Endothelial cell (in vitro differentiated cells): ENCODE results near the gene NFKB1. TPM values are rescaled to one million over a fixed set of nuclear protein-coding genes. Genes with fewer than 3 reads are reported as not detected.

Experiments
- DNase-seq: peaks from one replicate; pipeline ENCODE4 v3.0.0; 2021; ENCODE audit warnings: low spot score
- H3K27ac Mint-ChIP-seq: one replicate; pipeline ENCODE4 v1.8.0; 2021; ENCODE audit warnings: mixed read lengths, inconsistent platforms; ENCODE audit not compliant: unreplicated experiment
- H3K27me3 Mint-ChIP-seq: one replicate; pipeline ENCODE4 v1.8.0; 2021; ENCODE audit warnings: mild to moderate bottlenecking, moderate library complexity, mixed read lengths, inconsistent platforms; ENCODE audit not compliant: unreplicated experiment
- H3K36me3 Mint-ChIP-seq: one replicate; pipeline ENCODE4 v1.8.0; 2021; ENCODE audit warnings: mild to moderate bottlenecking, low read depth, mixed read lengths, inconsistent platforms; ENCODE audit not compliant: unreplicated experiment
- H3K4me1 Mint-ChIP-seq: one replicate; pipeline ENCODE4 v1.8.0; 2021; ENCODE audit warnings: mild to moderate bottlenecking, mixed read lengths, inconsistent platforms; ENCODE audit not compliant: unreplicated experiment
- H3K4me3 Mint-ChIP-seq: one replicate; pipeline ENCODE4 v1.8.0; 2021; ENCODE audit warnings: mild to moderate bottlenecking, mixed read lengths, inconsistent platforms; ENCODE audit not compliant: unreplicated experiment
- H3K9me3 Mint-ChIP-seq: one replicate; pipeline ENCODE4 v1.8.0; 2021; ENCODE audit warnings: mixed read lengths, inconsistent platforms; ENCODE audit not compliant: unreplicated experiment
- total RNA-seq: library from RNA; stranded (reverse); fragmentation: NEBNext Ultra II Directional; extraction: Animal tissue kit (Norgen Biotek cat#: 25700); gene quantifications from one replicate; pipeline ENCODE4 v1.2.1, GENCODE V29; 2021; ENCODE audit not compliant: unreplicated experiment
- TF ChIP-seq, protein P1 (sequence below): fragments of 200-600 bp; sonication (generic); IDR thresholded peaks from one replicate; pipeline ENCODE4 v1.5.0; 2021; ENCODE audit warnings: antibody characterized with exemption; ENCODE audit not compliant: unreplicated experiment

The NFKB1 gene
- total RNA-seq, 1 donor from 2014 or later: 26.0 TPM

DNA sequence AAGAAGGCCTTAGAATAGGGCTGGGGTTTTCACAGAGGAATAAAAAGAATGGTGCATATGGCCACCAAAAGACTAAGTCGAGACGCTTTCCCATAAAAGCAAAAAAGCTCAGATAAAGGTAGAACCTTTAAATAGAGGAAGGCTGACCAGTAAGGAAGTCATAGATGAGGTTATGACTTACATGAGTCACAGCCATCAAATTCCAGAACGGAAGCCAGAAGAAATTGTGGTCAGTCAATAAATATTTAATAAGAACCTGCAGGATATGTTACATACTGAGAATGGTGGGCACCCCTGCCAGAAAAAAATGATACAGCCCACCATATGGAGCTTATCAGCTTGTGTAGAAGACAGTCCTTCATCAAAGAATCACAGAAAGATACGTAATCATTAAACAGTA is 139.5 kb downstream of the NFKB1 start:
- no peaks in the 10 kb centered on the region for H3K27me3 Mint-ChIP-seq
- H3K9me3 Mint-ChIP-seq: no peaks in the 10 kb centered on the region
- no peak overlapping the region for H3K4me3 Mint-ChIP-seq
- no peaks in the 10 kb centered on the region for H3K4me1 Mint-ChIP-seq
- H3K27ac Mint-ChIP-seq: no peak overlapping the region
- no peak for DNase-seq
- TF ChIP-seq, protein P1, sequence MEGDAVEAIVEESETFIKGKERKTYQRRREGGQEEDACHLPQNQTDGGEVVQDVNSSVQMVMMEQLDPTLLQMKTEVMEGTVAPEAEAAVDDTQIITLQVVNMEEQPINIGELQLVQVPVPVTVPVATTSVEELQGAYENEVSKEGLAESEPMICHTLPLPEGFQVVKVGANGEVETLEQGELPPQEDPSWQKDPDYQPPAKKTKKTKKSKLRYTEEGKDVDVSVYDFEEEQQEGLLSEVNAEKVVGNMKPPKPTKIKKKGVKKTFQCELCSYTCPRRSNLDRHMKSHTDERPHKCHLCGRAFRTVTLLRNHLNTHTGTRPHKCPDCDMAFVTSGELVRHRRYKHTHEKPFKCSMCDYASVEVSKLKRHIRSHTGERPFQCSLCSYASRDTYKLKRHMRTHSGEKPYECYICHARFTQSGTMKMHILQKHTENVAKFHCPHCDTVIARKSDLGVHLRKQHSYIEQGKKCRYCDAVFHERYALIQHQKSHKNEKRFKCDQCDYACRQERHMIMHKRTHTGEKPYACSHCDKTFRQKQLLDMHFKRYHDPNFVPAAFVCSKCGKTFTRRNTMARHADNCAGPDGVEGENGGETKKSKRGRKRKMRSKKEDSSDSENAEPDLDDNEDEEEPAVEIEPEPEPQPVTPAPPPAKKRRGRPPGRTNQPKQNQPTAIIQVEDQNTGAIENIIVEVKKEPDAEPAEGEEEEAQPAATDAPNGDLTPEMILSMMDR: no peak
- H3K36me3 Mint-ChIP-seq: peaks cover 4% of the 10 kb centered on the region

DNA sequence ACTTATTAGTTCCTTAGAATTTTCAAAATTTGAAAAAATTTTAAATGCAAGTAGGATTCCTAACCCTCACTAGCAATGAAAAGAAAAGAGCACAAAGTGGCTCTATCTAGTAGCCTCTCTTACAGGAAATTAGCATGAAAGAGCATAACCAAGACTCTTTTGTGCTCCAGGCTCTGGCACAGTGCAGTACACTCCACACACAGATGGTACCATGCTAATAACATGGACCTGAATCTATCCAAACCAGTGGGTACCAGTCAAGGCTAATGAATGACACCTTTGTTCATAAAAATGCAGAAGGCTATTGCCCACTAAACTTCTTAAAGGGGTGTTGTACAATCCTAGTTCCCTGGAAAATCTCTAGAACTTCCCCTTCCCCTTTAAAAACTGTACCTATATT is 140.6 kb downstream of the NFKB1 start:
- Mint-ChIP-seq H3K36me3 (peaks cover 4% of the 10 kb centered on the region), H3K27ac (no peak overlapping the region), H3K4me3 (no peak overlapping the region), H3K4me1 (no peaks in the 10 kb centered on the region), H3K27me3 (no peaks in the 10 kb centered on the region), H3K9me3 (no peaks in the 10 kb centered on the region)
- DNase-seq: no peak
- TF ChIP-seq, protein P1: no peak

DNA sequence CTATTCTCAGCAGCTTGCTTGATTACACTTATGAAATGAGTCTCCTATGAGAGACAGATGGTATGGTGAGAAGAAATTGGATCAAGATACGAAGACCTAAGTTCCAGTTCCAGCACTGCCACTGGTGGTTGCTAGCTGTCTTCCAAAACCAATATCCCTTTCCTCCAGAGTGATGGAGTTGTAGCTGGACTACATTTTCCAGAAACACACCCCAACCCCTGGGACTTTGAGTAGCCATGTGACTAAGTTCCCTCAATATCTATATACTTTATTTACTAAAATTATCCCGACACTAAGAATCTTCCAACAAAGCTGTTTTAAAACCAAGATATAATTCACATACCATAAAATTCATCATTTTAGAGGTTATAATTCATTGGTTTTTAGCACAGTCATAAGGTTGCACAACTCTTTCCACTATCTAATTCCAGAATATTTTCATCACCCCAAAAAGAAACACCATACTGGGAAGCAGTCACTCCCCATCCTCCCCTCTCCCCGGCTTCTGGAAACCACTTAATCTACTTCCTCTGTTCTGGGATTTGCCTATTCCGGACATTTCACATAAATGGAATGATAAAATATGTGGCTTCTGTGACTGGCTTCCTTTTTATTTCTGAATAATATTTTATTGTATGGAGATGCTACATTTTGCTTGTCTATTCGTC is 141.6 kb downstream of the NFKB1 start:
- no peaks in the 10 kb centered on the region for H3K9me3 Mint-ChIP-seq
- H3K4me3 Mint-ChIP-seq: no peak overlapping the region
- no peak for DNase-seq
- TF ChIP-seq, protein P1: no peak
- peaks cover 4% of the 10 kb centered on the region for H3K36me3 Mint-ChIP-seq
- no peak overlapping the region for H3K27ac Mint-ChIP-seq
- H3K27me3 Mint-ChIP-seq: no peaks in the 10 kb centered on the region
- H3K4me1 Mint-ChIP-seq: no peaks in the 10 kb centered on the region

DNA sequence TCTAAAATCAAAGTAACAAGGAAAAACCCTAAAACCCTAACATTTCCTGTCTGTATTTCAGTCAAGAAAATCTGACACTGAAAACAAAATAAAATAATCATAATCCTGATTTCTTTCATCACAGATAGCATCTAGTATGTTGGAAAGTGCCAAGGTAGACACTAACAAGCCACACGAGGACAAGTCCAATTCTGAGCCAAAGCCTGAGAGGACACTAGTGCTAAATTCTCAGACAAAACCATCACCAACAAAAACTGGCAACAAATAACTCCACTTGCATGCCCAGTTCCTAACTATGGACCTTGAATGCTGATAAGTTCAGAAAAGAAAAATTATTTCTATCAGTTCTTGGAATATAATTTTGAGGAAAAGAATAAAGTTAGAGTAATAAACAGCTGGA is 146.0 kb downstream of the NFKB1 start:
- H3K4me1 Mint-ChIP-seq: no peaks in the 10 kb centered on the region
- no peak for DNase-seq
- H3K9me3 Mint-ChIP-seq: no peaks in the 10 kb centered on the region
- no peak overlapping the region for H3K27ac Mint-ChIP-seq
- no peaks in the 10 kb centered on the region for H3K36me3 Mint-ChIP-seq
- no peaks in the 10 kb centered on the region for H3K27me3 Mint-ChIP-seq
- TF ChIP-seq, protein P1: no peak
- no peak overlapping the region for H3K4me3 Mint-ChIP-seq

DNA sequence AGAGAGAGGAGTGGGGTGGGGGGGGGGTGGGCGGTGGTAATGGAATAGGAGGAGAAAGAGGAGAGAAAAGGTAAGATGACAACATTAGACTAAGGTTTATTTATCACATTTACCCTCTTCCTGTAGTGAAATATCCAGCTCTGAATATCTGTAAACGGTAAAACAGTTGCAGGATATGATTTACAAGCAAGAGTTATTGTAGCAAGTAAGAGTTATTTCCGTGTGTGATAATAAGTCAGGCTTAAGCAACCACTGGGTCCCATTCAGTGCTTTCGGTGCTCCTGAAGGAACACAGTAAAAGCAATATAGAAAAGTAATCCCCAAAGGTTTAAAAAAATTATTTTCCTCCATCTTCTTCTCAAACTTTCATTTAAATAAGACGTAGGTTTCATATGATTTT is 156.0 kb downstream of the NFKB1 start:
- H3K36me3 Mint-ChIP-seq: no peaks in the 10 kb centered on the region
- no peak overlapping the region for H3K4me3 Mint-ChIP-seq
- DNase-seq: no peak
- TF ChIP-seq, protein P1: no peak
- no peak overlapping the region for H3K27ac Mint-ChIP-seq
- H3K27me3 Mint-ChIP-seq: no peaks in the 10 kb centered on the region
- H3K4me1 Mint-ChIP-seq: no peaks in the 10 kb centered on the region
- no peaks in the 10 kb centered on the region for H3K9me3 Mint-ChIP-seq
